Endothelial cell of umbilical vein (primary cell): ENCODE measurements around the gene CCDC146. TPM values are rescaled to one million over a fixed set of nuclear protein-coding genes. Genes with fewer than 3 reads are reported as not detected.

Experiments
- BruUV-seq: library from RNA; stranded (reverse); fragments of 400-500 nt; replicated peaks from 2 replicates; lab custom pipeline; 2021; lab: Mats Ljungman, UMichigan
- CTCF ChIA-PET: fragments of 300-600, 350-600 bp; sonication (Branson Sonifier 250); formaldehyde crosslinking; loops from one replicate; lab custom pipeline; 2021; ENCODE audit warnings: antibody characterized with exemption, inconsistent platforms; lab: Charles Lee
- POLR2A ChIA-PET: fragments of 300-600, 350-600 bp; sonication (Branson Sonifier 250); formaldehyde crosslinking; loops from one replicate; lab custom pipeline; 2021; ENCODE audit warnings: antibody characterized with exemption, inconsistent platforms; lab: Charles Lee
- DNase-seq: peaks from one replicate; pipeline ENCODE4 v3.0.0-alpha.2; 2011; ENCODE audit warnings: low read depth, low spot score
- FAIRE-seq: peaks from 2 replicates; lab custom pipeline; 2011; peaks lifted over from hg19 to GRCh38; lab: Jason Lieb, UNC
- H2AFZ ChIP-seq: 2 replicates; pipeline ENCODE4 v1.6.0; 2012; ENCODE audit warnings: low read depth, low read length, control low read depth, inconsistent platforms
- H3K27ac ChIP-seq: 2 replicates; pipeline ENCODE4 v1.5.1; 2011; ENCODE audit warnings: low read depth, mild to moderate bottlenecking, control low read depth, low read length, moderate library complexity; ENCODE audit not compliant: insufficient read depth
- H3K27me3 ChIP-seq, 2 experiments: 2 replicates each; pipeline versions ENCODE4 v1.6.0 to v1.6.1; 2011; ENCODE audit warnings: low read length in 2 of 2, mixed read lengths in 1 of 2; ENCODE audit not compliant: control insufficient read depth in 2 of 2, insufficient read depth in 2 of 2
- H3K36me3 ChIP-seq, 2 experiments: 2 replicates in 1 of 2; 3 replicates in 1 of 2; pipeline ENCODE4 v1.5.1; 2011; ENCODE audit warnings: low read length in 2 of 2, mild to moderate bottlenecking in 1 of 2, moderate library complexity in 1 of 2; ENCODE audit not compliant: control insufficient read depth in 2 of 2, insufficient read depth in 2 of 2; ENCODE audit errors: extremely low read depth in 1 of 2
- H3K4me1 ChIP-seq: 3 replicates; pipeline ENCODE4 v1.5.1; 2011; ENCODE audit warnings: mild to moderate bottlenecking, low read length; ENCODE audit not compliant: control insufficient read depth, insufficient read depth; ENCODE audit errors: extremely low read depth
- H3K4me2 ChIP-seq: 2 replicates; pipeline ENCODE4 v1.6.1; 2011; ENCODE audit warnings: low read length, control low read depth, mixed read lengths; ENCODE audit not compliant: insufficient read depth
- H3K4me3 ChIP-seq, 3 experiments: fragments of 200-600 bp in 1 of 3; sonication (generic), shearing (Covaris generic) in 1 of 3; replicated peaks in 1 of 3; 2 replicates each; pipeline ENCODE4 v1.5.1; 2011 to 2016; ENCODE audit warnings: control low read depth in 3 of 3, low read length in 3 of 3, mild to moderate bottlenecking in 2 of 3, inconsistent platforms in 1 of 3, low read depth in 1 of 3, moderate library complexity in 1 of 3; ENCODE audit not compliant: insufficient read depth in 1 of 3
- H3K79me2 ChIP-seq: 2 replicates; pipeline ENCODE4 v1.6.0; 2012; ENCODE audit warnings: low read length, inconsistent platforms; ENCODE audit not compliant: control insufficient read depth, insufficient read depth
- H3K9ac ChIP-seq: replicated peaks from 2 replicates; pipeline ENCODE3; 2011; ENCODE audit warnings: low read length, control low read depth; ENCODE audit not compliant: insufficient read depth; ENCODE audit errors: extremely low read depth
- H3K9me1 ChIP-seq: replicated peaks from 3 replicates; pipeline ENCODE4 v1.6.0; 2011; ENCODE audit warnings: mild to moderate bottlenecking, low read length; ENCODE audit not compliant: control insufficient read depth, insufficient read depth; ENCODE audit errors: extremely low read depth
- H3K9me3 ChIP-seq: replicated peaks from 2 replicates; pipeline ENCODE4 v1.5.1; 2012; ENCODE audit warnings: low read length, inconsistent platforms; ENCODE audit not compliant: control insufficient read depth, insufficient read depth
- H4K20me1 ChIP-seq: replicated peaks from 2 replicates; pipeline ENCODE3; 2011; ENCODE audit warnings: mild to moderate bottlenecking, low read length; ENCODE audit not compliant: control insufficient read depth, insufficient read depth; ENCODE audit errors: extremely low read depth
- FOS ChIP-seq: IDR thresholded peaks from 2 replicates; pipeline ENCODE4 v1.6.1; 2011; ENCODE audit warnings: mild to moderate bottlenecking, low read length, moderate library complexity, borderline replicate concordance; ENCODE audit not compliant: insufficient read depth
- dilution Hi-C: fragments of 300-500 bp; cut with MboI; formaldehyde crosslinking; loops from one replicate; pipeline ENCODE4 v1.15.0; 2019; ENCODE audit warnings: low sequenced_read_pairs; ENCODE audit not compliant: extremely low pct_ligation_motif_present
- intact Hi-C: fragments of 100-400 bp; cut with micrococcal nuclease; formaldehyde crosslinking; loops from one replicate; pipeline ENCODE4 v1.10.0; 2022
- polyA plus RNA-seq, 4 experiments: library from polyadenylated mRNA; depleted of rRNA in 3 of 4; stranded (reverse) in 3 of 4; unstranded in 1 of 4; fragments of >200 nt; gene quantifications; 2 replicates each; pipeline versions ENCODE4 v1.2.1 to v1.2.3, GENCODE V29; 2011 to 2012; ENCODE audit warnings: missing spikeins in 1 of 4
- total RNA-seq: library from RNA; stranded (reverse); gene quantifications from 2 replicates; pipeline ENCODE4 v1.2.3, GENCODE V29; 2021

The CCDC146 gene
- total and polyA plus RNA-seq, 2 donors (not counting 3 experiments of a cell fraction or from before 2014, with no cell fraction given), result 0.65 to 2.2 TPM

DNA sequence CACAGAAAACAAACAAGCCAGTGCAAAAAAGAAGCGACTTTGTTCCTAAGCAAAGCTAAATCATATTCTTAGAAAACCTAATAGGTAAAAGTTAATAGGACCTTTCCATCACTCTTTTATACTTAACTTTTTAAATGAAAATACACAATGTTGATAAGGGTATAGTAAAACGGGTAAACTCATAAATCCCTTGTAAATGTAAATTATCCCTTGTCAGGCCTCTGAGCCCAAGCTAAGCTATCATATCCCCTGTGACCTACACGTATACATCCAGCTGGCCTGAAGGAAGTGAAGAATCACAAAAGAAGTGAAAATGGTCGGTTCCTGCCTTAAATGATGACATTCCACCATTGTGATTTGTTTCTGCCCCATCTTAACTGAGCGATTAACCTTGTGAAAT, 217.3 kb downstream of the CCDC146 start:
- Histone ChIP-seq H3K4me1 (peaks cover 8% of the 10 kb centered on the region), H3K9me1 (no peaks in the 10 kb centered on the region), H3K27me3 (no peaks in the 10 kb centered on the region), H3K4me3 (no peak overlapping the region), H3K9me3 (no peaks in the 10 kb centered on the region), H3K79me2 (no peaks in the 10 kb centered on the region), H3K9ac (no peak overlapping the region), H4K20me1 (no peaks in the 10 kb centered on the region), H2AFZ (no peak overlapping the region), H3K27ac (no peak overlapping the region), H3K4me2 (no peak overlapping the region), H3K36me3 (no peaks in the 10 kb centered on the region)
- ChIA-PET CTCF (no interaction called here), POLR2A (no interaction called here)
- intact Hi-C loops (no loop called here), dilution Hi-C loops (no loop called here)
- no peak for FAIRE-seq
- TF ChIP-seq FOS, result no peak
- no peak for DNase-seq
- BruUV-seq, result no TSS peak

Other genes starting within 250 kb of the CCDC146 start
- gene SPDYE17, start 90.3 kb upstream of the CCDC146 start, total RNA-seq, result not detected in 2 replicates
- gene SPDYE17, start 90.3 kb upstream of the CCDC146 start, polyA plus RNA-seq, result not detected in 2 replicates
- 0.35 and 0.66 TPM in 2 replicates for gene SPDYE18, start 60.1 kb upstream of the CCDC146 start, total RNA-seq
- not detected in 2 replicates for gene SPDYE18, start 60.1 kb upstream of the CCDC146 start, polyA plus RNA-seq
- not detected in 2 replicates for gene FGL2, start 77.2 kb downstream of the CCDC146 start, total RNA-seq
- not detected in 2 replicates for gene FGL2, start 77.2 kb downstream of the CCDC146 start, polyA plus RNA-seq